GM15510 (cell line): ENCODE results near the gene CALML3.

Experiments
- POLR2A ChIP-seq: IDR thresholded peaks from 3 replicates; pipeline ENCODE4 v1.6.1; 2011; ENCODE audit warnings: borderline replicate concordance; ENCODE audit not compliant: insufficient read length; ENCODE audit errors: extremely low read depth

Gene CALML3

DNA sequence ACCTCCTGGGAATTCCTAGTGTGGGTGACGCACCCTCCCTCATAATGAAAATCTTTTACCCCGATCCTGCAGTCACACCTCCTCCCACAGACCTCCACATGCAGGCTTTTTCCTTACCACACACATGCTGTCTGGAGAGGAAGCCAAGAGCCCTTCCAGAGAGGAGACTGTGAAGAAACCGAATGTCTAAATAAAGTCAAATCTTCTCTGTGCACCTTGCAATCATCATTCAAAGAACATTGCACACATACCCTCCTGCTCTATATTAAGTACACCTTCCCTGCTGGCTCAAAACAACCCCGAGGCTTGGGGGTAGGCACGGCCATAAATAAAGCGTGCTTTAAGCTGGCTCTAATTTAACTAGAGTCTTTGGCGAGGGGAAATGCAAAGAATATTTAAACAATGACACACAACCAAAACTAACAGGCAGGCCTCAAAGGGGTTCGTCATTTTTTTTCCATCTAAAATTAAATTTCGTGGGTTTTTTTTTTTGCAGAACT, 34.9 kb downstream of the CALML3 start:
- no peak for TF ChIP-seq POLR2A

DNA sequence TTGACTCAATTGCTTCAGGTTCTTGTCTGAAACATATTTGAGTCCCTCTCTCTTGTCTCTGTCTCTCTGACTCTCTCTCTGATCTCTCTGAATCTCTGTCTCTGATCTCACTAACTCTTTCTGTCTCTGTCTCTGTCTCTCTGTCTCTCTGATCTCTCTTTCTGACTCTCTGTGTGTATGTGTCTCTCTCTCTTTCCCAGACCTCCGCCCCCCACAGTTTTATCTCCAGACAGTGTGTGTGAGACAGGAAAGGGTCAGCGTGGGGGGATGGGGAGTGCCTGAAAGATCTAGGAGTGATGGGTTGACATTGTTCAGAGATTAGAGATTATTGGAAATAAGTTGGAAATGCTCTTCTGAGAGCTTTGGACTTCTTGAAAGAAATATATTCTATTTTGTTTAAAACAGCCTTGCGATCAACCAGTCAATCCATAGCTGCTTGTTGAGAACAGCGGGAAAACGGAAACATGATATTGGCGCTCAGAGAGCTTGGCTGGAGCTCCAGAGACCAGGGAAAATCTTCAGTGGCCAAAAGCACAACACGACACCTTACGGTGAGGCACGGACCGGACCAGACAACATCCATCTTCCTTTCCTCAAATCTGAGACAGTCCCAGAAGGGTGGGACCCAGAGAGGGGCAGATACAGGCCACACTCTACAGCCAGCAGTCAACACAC, 35.5 kb downstream of the CALML3 start:
- no peak for TF ChIP-seq POLR2A

DNA sequence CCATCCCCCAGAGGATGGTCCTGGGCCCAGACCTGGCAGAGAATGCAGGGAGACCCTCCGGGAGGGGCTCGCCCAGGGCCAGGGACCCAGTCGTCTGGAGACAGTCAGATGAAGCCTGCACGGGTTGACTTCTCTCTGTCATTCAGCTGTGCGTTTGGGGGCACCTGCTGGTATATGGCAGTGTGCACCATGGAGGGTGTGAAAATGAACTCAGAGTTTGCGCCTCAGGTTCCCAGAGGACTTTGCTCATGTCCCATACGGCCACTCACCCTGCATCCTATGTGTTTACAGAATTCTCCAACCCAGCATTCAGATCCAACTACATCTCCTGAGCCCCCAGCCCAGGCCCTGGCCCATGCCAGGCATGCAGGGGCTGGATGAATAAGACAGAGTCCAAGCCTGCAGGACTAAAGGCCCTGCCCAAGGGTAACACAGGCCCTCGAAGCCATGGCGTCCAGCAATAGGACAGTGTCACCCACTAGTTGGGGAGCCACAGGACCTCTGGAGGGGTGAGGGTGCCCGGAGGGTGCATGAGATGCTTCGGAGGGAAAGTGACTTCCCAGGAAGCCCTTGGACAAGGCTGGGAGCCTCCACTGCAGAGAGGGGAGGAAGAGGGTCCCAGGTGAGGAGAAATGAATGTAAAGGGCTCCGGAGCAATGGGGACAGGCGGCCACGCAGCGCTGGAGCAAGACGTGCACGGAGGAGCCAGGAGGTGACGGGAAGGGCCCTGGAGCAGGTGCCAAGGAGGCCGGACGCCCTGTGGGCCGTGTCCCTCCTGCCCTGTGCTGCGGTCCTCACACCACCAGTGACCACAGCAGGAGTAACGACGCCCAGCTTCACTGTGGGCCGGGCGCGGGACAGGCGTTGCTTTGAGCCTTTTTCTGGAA, 36.3 kb downstream of the CALML3 start:
- no peak for TF ChIP-seq POLR2A

DNA sequence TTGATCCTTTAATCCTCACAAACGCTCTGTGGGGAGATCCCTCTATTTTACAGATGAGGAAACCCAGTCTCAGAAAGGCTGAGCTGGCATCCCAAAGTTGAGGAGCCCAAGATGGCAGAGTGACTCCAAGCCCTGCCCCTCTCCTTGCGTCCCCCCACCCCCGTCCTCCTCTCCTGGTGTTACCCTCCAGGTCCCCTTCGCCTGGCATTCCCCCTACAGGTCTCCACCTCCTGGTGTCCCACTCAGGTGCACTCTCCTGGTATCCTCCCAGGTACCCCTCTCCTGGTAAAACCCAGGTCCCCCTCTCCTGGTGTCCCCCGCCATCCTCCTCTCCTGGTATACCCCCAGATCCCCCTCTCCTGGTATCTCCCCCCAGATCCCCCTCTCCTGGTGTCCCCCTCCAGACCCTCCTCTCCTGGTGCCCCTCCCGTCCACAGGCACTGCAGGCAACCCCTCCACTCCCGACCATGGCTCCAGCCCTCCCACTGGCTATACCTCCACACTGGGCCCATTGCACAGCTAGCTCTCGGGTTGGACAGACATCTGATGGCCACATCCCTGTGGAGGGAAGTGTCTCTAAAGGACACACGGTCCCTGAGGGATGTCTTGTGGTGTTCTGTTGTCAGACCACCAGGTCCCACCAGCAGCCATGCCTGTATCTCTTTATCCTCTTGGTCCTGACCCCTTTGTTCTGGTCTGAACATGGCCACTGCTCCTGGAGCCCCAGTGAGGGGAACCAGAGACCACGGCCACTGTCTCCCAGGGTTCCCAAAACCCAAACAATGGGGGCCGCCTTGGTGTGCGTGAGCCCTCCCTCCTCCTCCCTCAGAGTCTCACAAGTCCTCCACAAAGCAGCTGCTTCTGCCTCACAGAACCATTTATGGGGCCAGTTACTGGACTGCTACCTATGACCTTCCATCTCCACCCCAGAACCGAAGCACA, 37.2 kb downstream of the CALML3 start:
- no peak for TF ChIP-seq POLR2A

DNA sequence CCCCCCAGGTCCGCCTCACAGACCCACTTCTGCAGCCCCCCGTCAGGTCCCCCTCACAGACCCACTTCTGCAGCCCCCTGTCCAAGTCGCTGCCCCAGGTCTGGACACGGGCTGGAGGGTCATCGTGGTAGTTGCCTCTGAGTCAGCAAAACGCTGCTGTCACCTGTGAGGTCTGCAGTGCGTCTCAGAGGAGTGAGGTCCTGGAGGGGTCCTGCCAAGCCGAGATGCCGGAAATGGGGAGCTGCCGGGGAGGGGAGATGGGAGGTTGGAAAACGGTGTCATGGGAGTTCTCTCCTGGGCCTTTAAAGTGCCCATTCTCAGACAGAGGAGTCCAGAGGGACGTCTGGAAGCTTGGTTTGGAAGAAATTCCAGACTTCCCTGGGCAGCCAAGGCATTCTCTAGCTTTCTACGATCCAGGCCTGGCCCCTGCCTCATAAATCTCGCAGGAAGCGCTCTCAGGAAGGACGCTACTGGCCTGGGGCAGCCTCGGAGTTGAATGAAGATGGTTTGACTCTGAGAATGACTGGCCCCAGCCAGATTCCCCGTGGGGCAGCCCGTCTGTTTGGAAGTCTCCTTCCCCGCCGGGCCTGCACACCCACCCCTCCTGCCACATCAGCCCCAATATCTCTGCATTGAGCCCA, 38.7 kb downstream of the CALML3 start:
- TF ChIP-seq POLR2A, result no peak

DNA sequence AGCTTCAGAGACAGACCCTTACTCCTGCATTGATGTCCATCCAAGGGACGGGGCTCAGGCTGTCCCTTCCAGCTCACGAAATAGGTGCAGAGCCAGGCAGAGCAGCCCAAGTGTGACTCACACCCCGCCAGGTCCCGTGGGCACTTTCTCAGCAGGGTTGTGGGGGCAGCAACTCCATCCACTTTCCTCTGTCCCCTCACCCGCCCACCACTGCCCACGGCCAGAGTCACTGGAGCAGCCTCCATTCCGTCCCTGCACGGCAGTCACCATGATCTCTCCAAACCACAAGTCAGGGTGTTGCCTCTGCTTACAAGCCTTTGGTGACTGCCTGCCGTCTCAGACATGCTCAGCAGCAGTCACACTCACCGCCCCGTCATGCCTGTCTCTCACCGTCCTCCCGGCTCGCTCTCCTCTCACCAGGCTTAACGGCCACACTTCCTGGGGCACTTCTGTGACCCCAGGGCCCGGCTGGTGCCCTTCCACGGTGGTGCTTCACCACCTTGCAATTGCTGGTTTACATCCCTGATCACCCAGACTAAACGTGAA, 39.3 kb downstream of the CALML3 start:
- no peak for TF ChIP-seq POLR2A

DNA sequence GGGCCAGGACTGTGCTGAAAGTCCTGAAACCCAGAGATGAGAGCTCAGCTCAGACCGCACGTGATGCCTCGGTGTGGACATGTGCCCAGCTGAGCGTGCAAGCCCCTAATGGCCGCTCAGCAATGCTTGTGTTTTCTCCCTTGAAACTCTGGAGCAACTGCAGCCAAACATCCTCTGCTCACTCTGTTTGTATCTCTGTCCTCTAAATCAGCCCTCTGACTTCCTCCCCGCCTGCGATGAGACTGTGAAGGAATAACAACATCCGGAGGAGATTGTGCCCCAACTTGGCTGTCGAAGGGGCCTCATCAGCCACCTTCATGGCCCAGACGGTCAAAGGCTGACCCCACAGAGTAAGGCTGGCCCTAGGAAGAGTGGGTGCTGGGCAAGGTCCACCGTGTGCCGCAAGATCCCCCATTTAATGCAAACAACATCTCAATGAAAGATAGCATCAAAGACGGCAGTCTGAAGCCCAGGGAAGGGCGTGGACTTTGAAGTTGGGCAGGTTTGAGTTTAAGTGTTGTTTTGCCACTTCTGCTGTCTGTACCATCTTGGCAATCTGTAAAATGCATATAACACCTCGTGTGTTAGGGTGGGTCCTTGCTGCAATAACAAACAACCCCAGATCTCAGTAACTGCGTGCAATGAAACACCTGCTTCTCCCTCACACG, 39.9 kb downstream of the CALML3 start:
- no peak for TF ChIP-seq POLR2A

DNA sequence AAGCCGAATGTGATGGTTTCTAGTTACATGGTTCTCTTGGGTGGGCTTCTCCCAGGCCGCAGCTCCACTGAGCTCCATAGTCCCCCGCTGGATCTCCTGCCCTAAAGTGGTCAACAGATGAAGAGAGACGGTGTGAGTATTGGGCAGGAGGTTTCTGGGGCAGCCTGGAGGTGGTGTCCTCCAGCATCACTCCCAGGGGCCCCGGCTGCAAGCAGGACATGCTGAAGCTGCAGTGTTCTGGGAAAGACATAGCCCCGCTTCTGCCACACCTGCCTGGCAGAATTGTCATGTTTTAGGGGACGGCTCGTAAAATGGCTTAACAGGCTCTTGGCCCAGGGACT, 40.4 kb downstream of the CALML3 start:
- no peak for TF ChIP-seq POLR2A

DNA sequence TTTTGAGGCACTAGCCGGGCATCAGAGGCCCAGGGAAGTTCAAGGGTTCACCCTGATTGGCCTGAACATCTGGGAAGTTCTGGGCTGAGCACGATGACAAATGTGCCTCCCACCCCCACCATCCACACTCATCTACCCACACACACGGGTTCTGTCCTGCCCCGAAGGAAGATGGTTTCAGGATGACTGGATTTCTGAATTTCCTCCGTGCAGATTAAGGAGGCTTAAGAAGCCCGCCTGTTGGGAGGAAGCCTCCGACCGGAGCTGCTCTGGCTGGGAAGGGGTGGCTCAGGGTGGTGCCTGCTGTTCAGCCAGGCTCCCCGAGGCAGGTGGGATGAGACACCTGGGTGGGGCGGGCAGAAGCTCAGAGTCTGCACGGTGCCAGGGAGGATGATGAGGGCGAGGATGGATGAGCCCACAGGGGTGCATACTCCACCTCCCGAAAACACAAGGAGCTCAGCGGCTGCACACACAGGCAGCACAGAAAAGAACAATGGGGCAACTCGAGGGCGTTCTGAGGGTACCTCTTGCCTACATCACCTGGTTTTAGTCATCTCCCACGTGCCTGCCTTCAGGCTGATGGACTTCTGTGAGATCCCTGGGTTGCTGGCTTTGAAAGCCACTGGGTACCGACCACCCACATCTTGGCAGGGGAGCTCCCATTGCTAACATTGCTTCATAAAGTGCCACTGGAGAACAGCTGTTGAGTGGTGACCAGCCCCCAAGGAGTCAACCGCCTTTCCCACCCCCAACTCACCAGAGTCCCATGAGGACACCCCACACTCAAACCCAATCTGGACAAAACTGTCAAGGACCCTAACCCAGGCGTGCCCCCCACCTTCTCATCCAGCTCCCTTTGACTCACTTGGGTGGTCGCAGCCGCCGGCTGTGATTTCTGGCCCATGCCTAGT, 41.2 kb downstream of the CALML3 start:
- no peak for TF ChIP-seq POLR2A

DNA sequence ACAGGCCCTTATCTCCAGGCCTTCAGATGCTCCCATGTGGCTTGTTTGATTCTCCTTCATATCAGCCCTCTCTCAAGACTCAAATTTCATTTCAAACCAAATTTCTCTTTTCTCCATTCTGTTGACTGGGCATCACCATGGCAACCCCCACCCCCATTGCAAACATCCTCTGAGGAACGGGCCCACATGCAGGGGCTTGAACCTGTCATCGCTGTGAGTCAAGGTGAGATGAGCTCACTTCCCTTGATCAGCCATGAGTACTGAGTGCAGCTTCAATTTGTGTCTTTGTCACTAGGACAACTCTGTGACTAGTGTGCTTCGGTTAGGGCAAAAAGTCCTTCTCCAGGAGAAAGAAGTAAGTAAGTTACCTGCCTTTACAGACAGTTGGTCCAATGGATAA, 41.9 kb downstream of the CALML3 start:
- no peak for TF ChIP-seq POLR2A

DNA sequence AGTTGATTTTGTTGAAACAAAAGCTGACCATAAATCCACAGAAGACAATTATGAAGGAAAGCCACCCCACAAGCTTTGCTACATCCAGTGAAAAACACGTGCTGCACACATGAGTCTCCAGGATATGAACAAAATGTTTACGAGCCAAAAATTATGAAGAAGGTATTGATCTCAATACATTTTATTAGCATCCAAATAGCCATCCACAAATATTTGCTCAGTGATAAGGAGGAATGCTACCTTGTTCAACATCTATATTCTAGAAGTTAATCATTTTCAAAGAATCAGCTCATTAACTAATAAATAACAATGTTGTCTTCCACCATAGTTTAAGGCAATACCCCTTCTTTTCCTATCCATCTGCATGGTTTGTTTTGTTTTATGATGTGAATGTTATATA, 42.7 kb downstream of the CALML3 start:
- no peak for TF ChIP-seq POLR2A

DNA sequence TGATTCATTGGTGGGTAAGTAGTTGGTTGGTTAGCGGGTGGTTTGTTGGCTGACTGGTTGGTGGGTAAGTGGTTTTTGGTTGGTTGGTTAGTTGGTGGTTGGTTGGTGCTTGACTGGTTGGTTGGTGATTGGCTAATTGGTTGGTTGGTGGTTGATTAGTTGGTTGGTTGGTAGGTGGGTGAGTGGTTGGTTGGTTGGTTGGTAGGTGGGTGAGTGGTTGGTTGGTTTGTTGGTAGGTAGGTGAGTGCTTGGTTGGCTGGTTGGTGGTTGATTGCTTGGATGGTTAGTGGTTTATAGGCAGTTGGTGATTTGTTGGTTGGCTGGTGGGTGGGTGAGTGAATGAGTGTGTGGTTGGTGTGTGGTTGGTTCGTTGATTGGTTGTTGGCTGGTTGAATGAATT, 44.2 kb downstream of the CALML3 start:
- TF ChIP-seq POLR2A, result no peak

DNA sequence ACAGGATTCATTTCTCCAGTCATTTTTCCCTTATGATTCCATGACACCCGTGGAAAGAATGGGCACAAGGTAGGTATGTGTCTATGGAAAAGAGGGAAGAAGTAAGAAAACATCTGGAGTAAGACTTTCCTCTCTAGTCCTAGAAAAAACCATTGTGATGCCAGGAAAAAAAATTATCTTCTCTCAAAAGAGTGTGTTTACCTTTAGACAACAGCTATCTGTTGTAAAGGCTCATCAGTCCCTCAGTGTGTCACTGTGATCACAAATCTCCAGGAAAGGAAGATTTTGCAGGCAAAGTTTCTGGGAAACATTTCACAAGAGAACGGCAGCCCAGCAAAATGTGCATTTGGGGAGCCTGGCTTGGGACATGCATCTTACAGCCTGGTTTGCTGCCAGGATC, 44.8 kb downstream of the CALML3 start:
- no peak for TF ChIP-seq POLR2A
